ENCODE data around the gene SERPIND1.

SERPIND1 gene

DNA sequence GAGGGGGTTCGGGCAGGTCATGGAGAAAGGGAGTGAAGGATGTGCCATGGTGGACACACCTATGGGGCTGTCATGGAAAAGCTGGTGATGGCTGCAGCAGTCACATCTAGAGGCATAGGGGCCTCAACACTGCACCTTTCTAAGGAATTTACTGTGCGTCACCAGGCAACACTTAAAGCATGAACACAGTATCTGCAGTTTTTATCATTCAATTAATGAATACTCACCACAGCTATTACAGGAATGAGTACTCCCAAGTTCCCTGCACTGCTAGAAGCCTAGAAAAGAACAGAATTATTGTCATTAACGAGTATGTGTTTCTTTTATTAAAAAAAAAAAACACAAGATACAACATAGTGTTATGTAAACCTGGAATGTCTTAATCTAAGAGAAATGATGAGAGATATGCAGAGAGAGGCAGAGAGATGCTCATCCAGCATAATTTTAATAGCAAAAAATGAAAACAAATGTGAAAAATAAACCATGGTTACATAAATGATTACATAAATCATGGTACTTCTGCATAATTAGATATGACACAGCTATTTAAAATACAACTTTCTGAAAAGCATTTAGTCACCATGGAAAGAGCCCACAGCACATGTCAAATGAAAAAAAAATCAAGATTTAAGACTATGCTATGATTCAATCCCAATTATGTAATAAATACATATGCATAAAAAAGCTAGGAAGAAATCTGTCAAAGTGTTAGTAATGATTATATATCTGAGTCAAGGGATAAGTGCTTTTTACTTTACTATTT is 19.2 kb downstream of the SERPIND1 start:
- no peak for DNase-seq (ENCODE audit: low read depth in 2 of 2)

DNA sequence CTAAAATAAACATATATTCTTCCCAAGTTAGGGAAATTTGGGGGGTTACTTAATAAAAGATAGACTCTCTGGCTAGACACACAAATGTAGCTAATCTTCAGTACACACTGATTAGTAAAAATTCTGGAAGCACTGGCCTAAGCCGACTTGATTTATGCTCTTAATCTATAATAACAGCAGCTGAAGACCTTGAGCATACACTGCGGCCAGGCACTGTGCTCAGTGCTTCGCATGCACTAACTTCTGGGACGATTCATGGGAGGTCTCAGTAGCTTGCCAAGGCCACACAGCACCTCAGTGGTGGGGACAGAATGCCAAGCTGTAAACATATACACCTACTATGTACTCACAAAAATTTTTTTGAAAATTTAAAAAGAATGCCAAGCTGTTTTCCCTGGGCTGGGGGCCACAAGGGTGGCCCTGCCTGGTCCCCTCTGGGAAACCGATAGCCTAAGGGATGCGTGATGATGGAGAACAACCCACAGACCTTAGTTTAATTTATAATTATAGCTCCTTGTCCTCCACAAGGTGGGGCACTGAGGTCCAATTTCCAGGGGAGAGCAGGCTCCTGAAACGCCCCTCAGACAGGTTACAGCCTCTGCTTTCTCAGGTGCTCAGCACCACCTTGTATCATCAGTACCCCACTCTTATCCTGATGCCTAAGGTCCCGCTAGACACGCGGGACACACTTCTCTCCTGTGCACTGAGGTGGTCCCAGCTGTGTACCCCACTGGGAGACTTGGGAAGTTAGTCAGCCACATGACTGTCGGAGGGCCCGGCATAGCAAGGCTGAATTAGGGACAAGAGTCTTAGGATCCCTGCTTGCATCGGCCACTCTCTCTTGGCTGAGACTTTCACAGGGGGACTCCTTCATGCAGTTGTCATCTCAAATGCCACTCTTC is 20.1 kb downstream of the SERPIND1 start:
- DNase-seq (ENCODE audit: low read depth in 2 of 2) = no peak

DNA sequence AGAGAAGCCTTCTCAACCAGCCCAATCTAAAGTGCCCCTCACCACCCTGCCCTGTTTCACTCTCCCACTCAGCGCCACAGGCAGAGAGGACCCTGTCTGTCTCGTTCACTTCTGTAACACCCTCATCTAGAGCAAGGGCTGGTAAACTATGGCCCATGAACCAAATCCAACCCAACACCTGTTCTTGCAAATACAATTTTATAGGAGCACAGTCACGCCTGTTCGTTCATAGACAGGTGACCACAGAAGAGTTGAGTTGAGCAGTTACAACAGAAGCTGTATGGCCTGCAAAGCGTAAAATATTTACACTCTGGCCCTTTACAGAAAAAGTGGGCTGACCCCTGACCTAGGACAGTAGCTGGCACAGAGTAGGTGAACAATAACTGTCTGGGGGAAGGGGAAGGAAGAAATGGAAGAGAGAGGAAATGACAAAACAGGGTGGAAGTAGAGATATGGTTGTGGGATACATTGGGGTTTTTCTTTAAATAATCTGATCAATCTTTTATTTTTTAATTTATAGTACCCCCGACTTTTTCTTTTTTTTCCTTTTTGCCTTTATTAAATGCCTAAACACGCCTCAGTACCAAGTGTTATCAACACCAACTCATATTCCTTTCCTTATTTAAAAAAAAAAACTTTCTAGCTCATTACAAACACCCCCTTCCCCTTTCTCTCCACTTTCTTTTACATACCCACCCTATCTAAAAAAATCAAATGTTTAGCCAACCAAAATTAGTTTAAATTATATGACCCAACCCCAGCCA is 20.9 kb downstream of the SERPIND1 start:
- no peak for DNase-seq (ENCODE audit: low read depth in 2 of 2)

DNA sequence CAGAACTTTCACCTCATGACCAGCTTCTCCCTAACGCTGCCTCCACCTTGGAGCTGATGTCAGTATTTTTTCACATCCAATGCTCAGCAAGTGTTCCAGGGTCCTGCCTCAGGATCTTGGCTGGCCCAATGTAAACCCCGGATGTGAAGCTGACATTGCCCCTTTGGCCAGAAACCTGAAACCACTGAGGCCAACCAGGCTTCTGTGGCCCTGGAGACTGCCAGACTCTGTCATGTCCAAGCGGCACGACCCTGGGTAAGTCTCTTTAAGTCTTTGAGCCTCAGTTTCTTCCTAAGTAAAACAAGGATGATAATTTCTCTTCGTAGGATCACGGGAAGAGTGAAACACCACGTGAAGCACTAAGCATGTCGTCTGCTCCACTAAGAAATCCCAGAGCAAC is 22.8 kb downstream of the SERPIND1 start:
- DNase-seq (ENCODE audit: low read depth in 2 of 2) = no peak

DNA sequence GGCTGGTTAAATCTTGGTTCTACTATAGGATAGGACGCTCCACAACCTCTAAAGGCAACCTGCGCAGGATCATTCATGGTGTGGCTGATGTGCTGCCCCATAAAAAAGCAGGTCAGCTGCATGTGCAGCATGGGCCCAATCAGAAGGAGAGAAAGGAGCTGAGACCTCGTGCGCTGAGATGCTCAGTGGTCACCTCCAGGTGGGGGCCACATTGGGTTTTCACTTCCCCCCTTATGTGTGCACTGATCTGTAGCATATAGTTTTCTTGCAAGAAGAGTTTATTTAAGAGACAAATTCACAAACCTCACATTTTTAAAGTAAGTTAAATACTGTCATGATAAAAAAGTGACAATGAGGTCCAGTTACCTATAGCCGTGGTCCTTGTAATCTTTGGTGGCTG is 24.3 kb downstream of the SERPIND1 start:
- DNase-seq (ENCODE audit: low read depth in 2 of 2) = no peak

DNA sequence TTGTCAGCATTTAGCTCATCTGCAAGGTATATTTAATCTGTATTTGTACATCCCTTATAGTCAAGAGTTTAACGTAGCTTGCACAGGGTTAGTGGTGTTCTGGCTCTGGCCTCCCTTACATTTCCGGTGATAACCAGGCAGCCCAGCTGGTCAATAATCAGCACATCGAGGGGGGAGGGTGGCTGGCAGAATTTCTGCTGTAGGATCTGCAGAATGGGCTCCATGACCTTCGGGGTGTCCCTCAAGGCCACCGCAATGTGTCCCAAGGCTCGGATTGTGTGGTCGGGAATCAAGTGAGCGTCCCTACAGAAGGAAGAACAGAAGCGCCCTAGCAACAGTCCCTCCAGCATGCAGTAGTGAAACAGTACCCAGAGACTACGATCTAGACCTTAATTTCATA is 25.1 kb downstream of the SERPIND1 start:
- no peak for DNase-seq (ENCODE audit: low read depth in 2 of 2)

DNA sequence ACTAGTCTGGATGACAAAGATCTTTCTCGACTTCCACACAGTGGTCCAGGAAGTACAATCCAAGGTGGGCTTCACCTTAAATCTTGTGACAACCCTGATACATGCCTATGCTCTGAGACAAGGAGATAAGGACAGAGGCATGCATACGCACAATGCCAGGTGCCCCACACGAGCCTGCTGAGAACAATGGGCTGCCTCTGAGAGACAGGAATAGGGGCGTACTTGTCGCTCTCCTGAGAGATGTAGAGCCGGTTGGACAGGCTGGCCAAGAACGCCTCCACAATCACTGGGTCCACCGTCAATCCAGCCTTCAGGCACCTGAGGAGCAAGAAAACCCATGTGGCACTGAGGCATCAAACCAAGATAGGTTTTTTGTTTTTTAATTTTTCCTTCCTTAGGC is 25.5 kb downstream of the SERPIND1 start:
- no peak for DNase-seq (ENCODE audit: low read depth in 2 of 2)

DNA sequence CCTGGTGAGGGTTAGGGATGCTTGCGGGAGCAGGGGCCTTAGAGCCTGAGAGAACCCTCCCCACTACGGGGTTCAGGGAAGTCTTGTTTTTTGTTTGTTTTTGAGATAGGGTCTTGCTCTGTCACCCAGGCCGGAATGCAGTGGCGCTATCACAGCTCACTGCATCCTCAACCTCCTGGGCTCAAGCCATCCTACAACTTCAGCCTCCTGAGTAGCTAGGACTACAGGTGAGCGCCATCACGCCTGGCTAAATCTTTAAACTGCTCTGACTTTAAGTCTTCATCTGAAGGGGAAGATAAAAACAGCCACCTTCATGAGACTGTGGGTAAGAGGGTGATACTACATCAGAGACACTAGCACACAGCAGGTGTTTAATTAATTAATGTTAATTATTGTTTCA is 28.5 kb downstream of the SERPIND1 start:
- no peak for DNase-seq (ENCODE audit: low read depth in 2 of 2)

DNA sequence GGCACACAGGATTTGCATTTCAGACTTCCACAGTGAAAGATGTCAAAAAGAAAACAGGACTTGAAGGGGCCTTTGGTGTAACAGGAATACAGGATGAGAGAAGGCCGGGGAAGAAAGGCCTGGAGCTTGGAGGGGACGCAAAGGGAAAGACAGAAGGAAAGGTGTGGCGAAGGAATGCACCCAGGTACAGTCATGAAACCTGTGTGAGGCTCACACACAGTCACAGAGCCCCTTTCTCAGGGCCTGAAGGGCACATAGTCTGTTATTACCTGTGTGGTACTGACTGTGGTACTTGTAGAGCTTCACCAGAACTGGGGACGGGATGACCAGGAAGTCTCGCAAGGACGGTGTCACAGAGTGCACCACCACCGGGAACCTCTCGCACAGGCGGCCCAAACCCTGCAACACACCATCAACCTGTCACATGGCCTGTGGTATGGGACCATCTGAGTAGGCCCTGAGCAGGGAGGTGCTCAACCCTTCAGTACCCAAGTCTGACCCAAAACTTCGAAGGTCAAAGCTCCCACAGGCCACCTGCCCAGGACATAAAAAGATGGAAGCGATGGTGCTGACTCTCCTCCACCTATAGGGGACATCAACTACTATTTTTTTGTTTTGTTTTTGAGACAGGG is 29.1 kb downstream of the SERPIND1 start:
- DNase-seq (ENCODE audit: low read depth in 2 of 2) = no peak

DNA sequence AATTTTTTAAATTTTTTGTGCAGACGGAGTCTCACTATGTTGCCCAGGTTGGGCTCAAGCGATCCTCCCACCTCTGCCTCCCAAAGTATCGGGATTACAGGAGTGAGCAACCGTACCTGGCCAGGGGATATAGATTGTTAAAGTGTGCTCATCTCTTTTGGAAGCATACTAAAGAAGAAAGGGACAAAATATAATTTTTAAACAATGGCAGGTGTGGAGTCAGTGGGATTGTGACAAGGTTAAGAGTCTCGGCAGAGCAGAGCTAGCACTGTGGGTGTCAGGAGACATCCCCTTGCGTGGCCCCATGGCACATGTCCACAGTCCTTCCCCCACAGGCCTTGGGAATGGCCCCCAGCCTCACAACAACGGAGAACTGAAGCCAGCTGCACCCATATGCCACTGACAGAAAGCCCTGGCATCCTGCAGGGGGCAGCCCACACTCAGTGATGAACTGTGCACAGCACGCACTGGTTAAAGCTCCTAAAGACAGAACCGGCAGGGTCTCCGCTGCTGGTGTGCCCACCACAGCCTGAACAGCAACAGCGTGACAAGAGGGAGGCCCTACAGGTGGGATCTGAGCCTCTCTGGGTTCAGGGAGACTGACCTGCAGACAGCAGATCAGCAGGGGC is 29.9 kb downstream of the SERPIND1 start:
- DNase-seq (ENCODE audit: low read depth in 2 of 2) = peak in 1 of 2 donors; percentile 5

DNA sequence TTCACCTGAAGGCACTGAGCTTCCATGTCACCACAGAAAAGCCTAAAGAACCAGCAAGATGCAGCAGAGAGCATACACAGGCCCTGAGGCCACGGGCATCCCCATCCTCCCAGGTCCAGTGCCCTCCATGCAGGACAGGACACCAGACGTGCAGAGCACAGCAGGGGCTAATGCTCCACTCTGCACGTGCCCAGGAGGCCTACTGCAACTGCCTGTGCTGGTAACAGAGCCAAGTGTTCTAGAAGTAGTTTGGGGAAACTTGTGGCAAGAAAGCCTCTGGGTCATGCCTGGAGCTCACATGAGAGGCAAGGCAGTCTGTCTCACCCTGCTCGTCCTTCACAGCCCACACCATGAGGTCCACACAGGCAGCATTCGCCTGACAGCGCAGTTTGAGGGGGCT is 30.7 kb downstream of the SERPIND1 start:
- no peak for DNase-seq (ENCODE audit: low read depth in 2 of 2)

DNA sequence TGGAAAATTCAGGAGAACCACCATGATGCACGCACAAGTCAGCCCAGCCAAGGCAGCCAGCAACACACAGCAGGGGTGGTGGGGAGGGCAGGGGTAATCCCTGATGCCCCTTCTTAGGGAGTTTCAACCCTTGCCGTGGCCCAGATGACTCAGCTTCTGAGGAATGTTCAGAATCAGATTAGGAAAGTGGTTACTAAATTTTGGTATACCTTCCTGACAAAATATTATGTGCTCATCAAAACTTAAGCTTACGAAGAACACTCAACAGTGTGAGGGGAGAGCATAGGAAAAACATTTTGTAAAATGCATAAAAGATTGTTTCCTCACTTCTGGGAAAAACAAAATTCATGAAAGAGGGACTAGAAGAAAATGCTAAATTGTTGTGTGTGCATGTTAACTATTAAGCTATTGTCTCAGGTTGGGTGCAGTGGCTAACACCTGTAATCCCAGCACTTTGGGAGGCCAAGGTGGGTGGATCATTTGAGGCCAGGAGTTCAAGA is 32.1 kb downstream of the SERPIND1 start:
- DNase-seq (ENCODE audit: low read depth in 2 of 2) = no peak

DNA sequence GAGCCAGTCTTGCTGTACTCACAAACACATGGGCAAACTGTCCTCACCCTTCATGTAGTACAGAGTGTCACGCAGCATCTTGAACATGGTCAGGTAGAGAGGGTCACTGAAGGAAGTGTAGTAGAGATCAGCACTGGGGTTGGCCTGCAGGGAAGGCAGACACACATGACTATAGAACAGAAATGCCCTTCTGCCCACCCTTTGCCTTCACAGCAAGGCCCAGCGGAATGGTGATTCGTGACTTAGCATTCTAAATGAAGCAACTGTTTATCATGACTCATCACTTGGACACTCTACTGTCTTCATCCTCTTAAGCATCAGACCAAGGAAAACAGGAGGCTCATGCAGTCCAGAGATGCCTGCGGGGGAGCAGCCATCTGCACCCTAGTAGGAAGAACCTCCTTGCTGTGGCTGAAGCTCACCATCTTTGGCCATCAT is 33.4 kb downstream of the SERPIND1 start:
- no peak for DNase-seq (ENCODE audit: low read depth in 2 of 2)

DNA sequence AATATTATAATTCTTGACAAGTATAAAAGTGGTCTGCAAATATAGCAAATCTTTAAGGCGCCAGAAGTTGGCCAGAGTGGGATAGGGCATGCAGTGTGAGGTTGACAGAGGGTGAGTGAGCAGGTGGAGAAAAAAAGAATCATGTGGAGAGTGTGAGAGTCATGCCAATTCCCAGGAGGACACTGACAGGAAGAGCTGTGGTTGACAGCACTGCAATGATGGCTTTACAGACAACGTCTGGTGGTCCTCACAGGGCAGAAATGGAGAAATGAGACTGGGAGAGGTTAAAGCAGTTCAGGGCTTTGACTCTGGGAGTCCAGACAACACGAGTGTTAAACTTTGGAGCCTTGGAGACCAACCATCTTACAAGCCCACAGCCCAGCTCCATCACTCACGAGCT is 34.9 kb downstream of the SERPIND1 start:
- no peak for DNase-seq (ENCODE audit: low read depth in 2 of 2)

DNA sequence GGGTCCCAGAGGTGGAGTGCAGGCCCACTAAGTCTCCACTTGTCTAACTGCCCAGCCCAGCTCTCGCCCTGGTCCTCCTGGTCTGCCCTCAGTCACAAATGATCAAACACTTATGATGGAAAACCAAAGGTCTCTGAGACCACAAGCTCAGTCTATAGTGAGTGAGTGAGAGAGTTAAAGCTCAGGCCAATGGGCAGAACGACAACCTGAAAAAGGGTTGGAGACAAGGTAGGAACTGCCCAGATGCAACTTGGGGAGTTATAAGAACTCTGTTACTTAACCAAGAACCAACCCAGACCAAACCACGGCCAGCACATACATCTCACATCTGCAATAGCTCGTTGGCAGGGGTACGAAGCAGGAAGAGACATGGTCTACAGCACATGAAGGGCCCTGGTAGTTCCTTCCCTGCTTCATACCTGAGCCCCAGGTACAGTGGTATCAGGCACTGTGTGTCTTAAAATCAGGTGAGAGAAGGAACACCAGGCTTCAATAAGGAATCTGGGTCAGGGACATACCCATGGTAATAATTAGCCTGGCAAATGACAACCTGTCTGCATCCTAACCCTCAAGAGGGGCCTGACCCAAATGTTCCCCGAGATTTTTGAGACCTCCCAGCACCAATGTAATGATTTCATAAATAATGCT is 35.7 kb downstream of the SERPIND1 start:
- no peak for DNase-seq (ENCODE audit: low read depth in 2 of 2)

DNA sequence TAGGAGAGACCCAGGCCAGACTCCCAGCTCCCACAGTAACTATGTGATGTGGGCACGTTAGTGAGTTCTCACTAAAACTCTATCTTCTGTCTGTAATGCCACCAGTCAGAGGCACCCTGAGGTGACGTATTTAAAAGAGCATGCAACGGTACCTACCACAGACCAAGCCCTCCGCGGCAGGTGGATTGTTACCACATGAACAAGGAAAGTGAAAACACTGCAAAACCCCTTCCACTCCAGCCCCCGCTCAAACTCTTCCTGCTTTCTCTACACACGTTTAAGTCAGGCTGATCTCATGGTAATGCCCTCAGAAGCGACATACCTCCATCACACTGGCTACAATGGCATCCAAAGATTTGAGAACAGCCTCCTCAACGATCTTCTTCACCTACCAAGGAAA is 36.7 kb downstream of the SERPIND1 start:
- DNase-seq (ENCODE audit: low read depth in 2 of 2) = peak; percentile 4 to 31

DNA sequence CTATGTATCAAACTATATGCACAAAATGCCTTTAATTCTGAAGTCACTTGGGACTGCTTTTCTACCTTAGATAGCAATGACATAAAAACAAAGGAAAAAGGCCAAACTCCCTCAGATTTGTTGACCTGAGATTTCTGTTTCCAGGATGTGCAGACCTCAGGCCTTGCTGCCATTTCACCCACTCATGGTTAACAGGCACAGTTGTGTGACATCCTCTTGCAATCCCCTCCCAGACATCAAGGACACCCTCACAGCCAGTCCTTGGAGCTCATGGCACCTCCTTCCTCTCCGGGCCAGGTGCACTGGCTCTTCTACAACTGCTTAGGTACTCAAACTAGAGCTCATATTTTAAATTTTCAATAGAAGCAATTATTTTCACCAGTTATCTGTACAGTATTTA is 37.3 kb downstream of the SERPIND1 start:
- DNase-seq (ENCODE audit: low read depth in 2 of 2) = no peak

DNA sequence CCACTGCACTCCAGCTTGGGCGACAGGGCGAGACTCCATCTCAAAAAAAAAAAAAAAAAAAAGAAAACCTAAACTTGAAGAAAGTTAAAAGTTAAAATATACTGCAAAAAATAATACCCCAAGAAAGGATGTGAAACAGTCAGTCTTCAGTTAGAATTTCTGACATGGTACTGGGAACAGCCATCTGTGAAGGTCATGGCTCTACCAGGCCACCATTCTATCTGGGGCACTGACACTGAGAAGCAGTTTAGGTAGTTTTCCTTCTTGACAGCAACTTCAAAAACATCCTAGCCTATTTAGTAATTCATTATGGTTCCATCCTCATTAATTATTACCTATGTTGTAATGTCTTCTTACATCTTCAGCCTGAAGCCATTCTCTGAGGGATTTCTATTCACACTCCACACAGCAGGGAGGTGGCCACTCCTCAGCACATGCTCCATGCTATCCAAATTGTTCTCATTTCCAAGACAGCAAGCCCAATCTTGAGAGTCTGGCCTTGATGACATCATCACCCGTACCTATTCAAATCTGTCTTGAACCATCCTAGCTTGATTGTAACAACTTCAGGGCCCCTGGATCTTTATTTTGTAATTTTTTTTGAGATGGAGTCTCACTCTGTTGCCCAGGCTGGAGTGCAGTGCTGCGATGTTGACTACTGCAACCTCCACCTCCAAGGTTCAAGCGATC is 38.2 kb downstream of the SERPIND1 start:
- no peak for DNase-seq (ENCODE audit: low read depth in 2 of 2)

DNA sequence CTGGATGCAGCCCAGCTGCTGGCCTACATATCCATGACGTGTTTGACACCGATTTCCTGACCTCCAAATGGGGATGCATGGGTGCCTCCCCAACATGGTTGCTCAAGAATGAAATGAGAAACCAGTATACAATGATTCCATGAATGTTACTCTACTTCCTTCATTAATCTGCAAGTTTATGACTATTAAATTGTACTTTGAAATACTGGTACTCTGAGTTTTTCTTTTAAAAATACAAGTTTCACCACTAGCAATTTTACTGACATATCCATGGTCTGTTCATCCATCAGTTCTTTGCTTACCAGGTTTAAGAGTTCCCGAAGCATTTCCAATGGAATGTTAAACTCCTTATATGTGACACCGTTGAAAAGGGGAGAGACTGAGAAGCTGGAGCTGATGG is 39.1 kb downstream of the SERPIND1 start:
- no peak for DNase-seq (ENCODE audit: low read depth in 2 of 2)

DNA sequence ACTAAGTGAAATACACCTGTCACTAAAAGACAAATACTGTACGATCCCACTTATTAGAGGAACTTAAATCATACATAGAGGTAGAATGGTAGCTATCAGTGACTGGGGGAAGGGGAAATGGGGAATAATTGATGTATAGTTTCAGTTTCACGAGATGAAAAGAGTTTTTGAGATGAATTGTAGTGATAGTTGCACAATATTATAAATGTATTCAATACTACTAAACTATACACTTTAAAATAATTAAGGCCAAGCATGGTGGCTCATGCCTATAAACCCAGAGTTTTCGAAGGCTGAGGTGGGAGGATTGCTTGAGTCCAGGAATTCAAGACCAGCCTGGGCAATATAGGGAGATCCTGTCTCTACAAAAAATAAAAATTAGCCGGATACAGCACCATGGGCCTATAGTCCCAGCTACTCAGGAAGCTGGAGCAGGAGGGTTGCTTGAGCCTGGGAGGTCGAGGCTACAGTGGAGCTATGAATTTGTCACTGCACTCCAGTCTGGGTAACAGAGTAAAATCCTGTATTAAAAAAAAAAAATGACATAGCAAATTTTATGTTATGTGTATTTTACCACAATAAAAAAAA is 40.4 kb downstream of the SERPIND1 start:
- no peak for DNase-seq (ENCODE audit: low read depth in 2 of 2)

Data from stimulated activated CD8-positive, alpha-beta memory T cell treated with anti-CD3 and anti-CD28 coated beads, Interleukin-7, amount 100 ng/mL, for 4 hours (primary cell).